SK-N-SH (cell line): ENCODE measurements around the gene C9orf50. TPM values are rescaled to one million over a fixed set of nuclear protein-coding genes. Genes with fewer than 3 reads are reported as not detected.
A peak's percentile ranks its signal among the peaks of the same experiment; 100 is the strongest.

Experiments
- CTCF ChIA-PET: fragments of 300-600, 350-600 bp; formaldehyde crosslinking; extraction: SDS; loops from one replicate; lab custom pipeline; 2021; lab: Yijun Ruan, JAX
- POLR2A ChIA-PET: fragments of 350-600 bp; sonication (Branson Sonifier 250); formaldehyde crosslinking; extraction: SDS; loops from one replicate; lab custom pipeline; 2020; ENCODE audit warnings: antibody characterized with exemption, inconsistent platforms; lab: Yijun Ruan, JAX
- DNase-seq: peaks from one replicate; pipeline ENCODE4 v3.0.0; 2012
- H2AFZ ChIP-seq: fragments of 200-600 bp; sonication (generic); 2 replicates; pipeline ENCODE4 v1.8.1; 2016; ENCODE audit warnings: antibody characterized with exemption, mild to moderate bottlenecking, low read depth
- H3F3A ChIP-seq: fragments of 200-600 bp; sonication (generic); replicated peaks from 2 replicates; pipeline ENCODE3; 2016; ENCODE audit warnings: antibody characterized with exemption, mild to moderate bottlenecking; ENCODE audit not compliant: insufficient read depth
- H3K27ac ChIP-seq, 2 experiments: fragments of 200-500 bp in 1 of 2; fragments of 200-600 bp in 1 of 2; sonication (Bioruptor generic) in 1 of 2; sonication (generic), shearing (Covaris generic) in 1 of 2; 2 replicates each; pipeline versions ENCODE4 v1.5.1 to v1.6.1; 2014 to 2016; ENCODE audit warnings: low read depth in 2 of 2, inconsistent platforms in 1 of 2, low read length in 1 of 2, mild to moderate bottlenecking in 1 of 2, mixed read lengths in 1 of 2
- H3K27me3 ChIP-seq: fragments of 200-600 bp; sonication (generic), shearing (Covaris generic); 2 replicates; pipeline ENCODE4 v1.6.1; 2016; ENCODE audit warnings: mixed run types; ENCODE audit not compliant: insufficient read depth
- H3K36me3 ChIP-seq, 2 experiments: fragments of 200-500 bp in 1 of 2; fragments of 200-600 bp in 1 of 2; sonication (Bioruptor generic) in 1 of 2; sonication (generic) in 1 of 2; replicated peaks in 1 of 2; 2 replicates each; pipeline versions ENCODE3 to v1.5.1; 2014 to 2016; ENCODE audit warnings: low read length in 1 of 2, mild to moderate bottlenecking in 1 of 2; ENCODE audit not compliant: insufficient read depth in 2 of 2, control insufficient read depth in 1 of 2
- H3K4me1 ChIP-seq, 2 experiments: fragments of 200-500 bp in 1 of 2; fragments of 200-600 bp in 1 of 2; sonication (Bioruptor generic) in 1 of 2; sonication (generic), shearing (Covaris generic) in 1 of 2; 2 replicates each; pipeline versions ENCODE4 v1.5.1 to v1.6.1; 2014 to 2016; ENCODE audit warnings: low read depth in 1 of 2, low read length in 1 of 2, mixed run types in 1 of 2; ENCODE audit not compliant: insufficient read depth in 2 of 2, control insufficient read depth in 1 of 2
- H3K4me2 ChIP-seq: fragments of 200-600 bp; sonication (generic), shearing (Covaris generic); 2 replicates; pipeline ENCODE4 v1.6.1; 2017; ENCODE audit warnings: mixed run types
- H3K4me3 ChIP-seq, 2 experiments: fragments of 200-500 bp in 1 of 2; fragments of 200-600 bp in 1 of 2; sonication (Bioruptor generic) in 1 of 2; sonication (generic), shearing (Covaris generic) in 1 of 2; 2 replicates each; pipeline versions ENCODE4 v1.5.1 to v1.8.1; 2014 to 2016; ENCODE audit warnings: low read depth in 2 of 2, inconsistent platforms in 1 of 2, low read length in 1 of 2, mild to moderate bottlenecking in 1 of 2, mixed read lengths in 1 of 2, moderate library complexity in 1 of 2
- H3K79me2 ChIP-seq: fragments of 200-600 bp; sonication (generic); 2 replicates; pipeline ENCODE4 v1.8.1; 2017; ENCODE audit warnings: mild to moderate bottlenecking; ENCODE audit not compliant: insufficient read depth
- H3K9ac ChIP-seq: fragments of 200-600 bp; sonication (generic); 2 replicates; pipeline ENCODE4 v1.6.1; 2017; ENCODE audit warnings: mixed run types
- H3K9me2 ChIP-seq: fragments of 200-600 bp; sonication (generic); 2 replicates; pipeline ENCODE4 v1.6.1; 2017; ENCODE audit warnings: mixed run types
- H3K9me3 ChIP-seq: fragments of 200-600 bp; sonication (generic); 2 replicates; pipeline ENCODE4 v1.6.1; 2017; ENCODE audit warnings: mixed run types, mild to moderate bottlenecking, moderate library complexity
- H4K20me1 ChIP-seq: fragments of 200-600 bp; sonication (generic); 2 replicates; pipeline ENCODE4 v1.6.1; 2017; ENCODE audit warnings: mild to moderate bottlenecking, mixed run types; ENCODE audit not compliant: insufficient read depth
- CHD2 ChIP-seq: fragments of 150-350 bp; IDR thresholded peaks from 2 replicates; pipeline ENCODE4 v1.6.1; 2018; ENCODE audit warnings: low read length; ENCODE audit not compliant: partially characterized antibody
- ELF1 ChIP-seq: IDR thresholded peaks from 2 replicates; pipeline ENCODE4 v1.4.0; 2012
- FOSL2 ChIP-seq: IDR thresholded peaks from 2 replicates; pipeline ENCODE4 v1.4.0; 2012; ENCODE audit warnings: low read depth, mild to moderate bottlenecking, moderate library complexity, borderline replicate concordance
- GATA2 ChIP-seq: sonication (generic); formaldehyde crosslinking; IDR thresholded peaks from 2 replicates; pipeline ENCODE4 v1.5.0; 2020; ENCODE audit warnings: mild to moderate bottlenecking, missing genetic modification reagents
- JUND ChIP-seq: IDR thresholded peaks from 2 replicates; pipeline ENCODE4 v1.4.0; 2012
- MEF2A ChIP-seq: IDR thresholded peaks from 2 replicates; pipeline ENCODE4 v1.4.0; 2012; ENCODE audit warnings: low read depth, borderline replicate concordance
- POLR2AphosphoS5 ChIP-seq: IDR thresholded peaks from 2 replicates; pipeline ENCODE4 v1.6.1; 2012; ENCODE audit warnings: low read depth, low read length
- RFX5 ChIP-seq: IDR thresholded peaks from 2 replicates; pipeline ENCODE4 v1.6.1; 2012; ENCODE audit warnings: mild to moderate bottlenecking, improper control_type of control experiment, low read length
- RXRA ChIP-seq: IDR thresholded peaks from 2 replicates; pipeline ENCODE4 v1.4.0; 2012; ENCODE audit warnings: low read depth, mild to moderate bottlenecking, borderline replicate concordance
- SMC3 ChIP-seq: IDR thresholded peaks from 2 replicates; pipeline ENCODE4 v1.6.1; 2012; ENCODE audit warnings: low read depth, low read length, improper control_type of control experiment
- TCF12 ChIP-seq: IDR thresholded peaks from 2 replicates; pipeline ENCODE4 v1.4.0; 2012
- TEAD4 ChIP-seq: IDR thresholded peaks from 2 replicates; pipeline ENCODE4 v1.4.0; 2012; ENCODE audit warnings: mild to moderate bottlenecking, borderline replicate concordance; ENCODE audit not compliant: insufficient read depth
- YY1 ChIP-seq: IDR thresholded peaks from 2 replicates; pipeline ENCODE4 v1.4.0; 2012; ENCODE audit warnings: low read depth, mild to moderate bottlenecking
- WGBS: methylation state at CpG from one replicate; pipeline ENCODE4 v1.1.6; 2017; ENCODE audit warnings: low lambda C conversion rate; 5-methylcytosine and 5-hydroxymethylcytosine counted together
- polyA plus RNA-seq, 3 experiments: library from polyadenylated mRNA; depleted of rRNA; stranded (reverse); fragments of >200 nt; gene quantifications; 2 replicates each; pipeline ENCODE4 v1.2.3, GENCODE V29; 2012
- TF ChIP-seq, protein P1 (sequence below): IDR thresholded peaks from 2 replicates; pipeline ENCODE4 v1.4.0; 2012; ENCODE audit warnings: low read depth
- TF ChIP-seq, protein P2 (sequence below): fragments of 150-350 bp; IDR thresholded peaks from 2 replicates; pipeline ENCODE4 v1.6.1; 2017; ENCODE audit warnings: antibody characterized with exemption, low read length, low read depth, borderline replicate concordance
- TF ChIP-seq, protein P3 (sequence below): fragments of 200-600 bp; sonication (generic); IDR thresholded peaks from 2 replicates; pipeline ENCODE4 v1.6.1; 2017; ENCODE audit warnings: antibody characterized with exemption, mild to moderate bottlenecking, moderate library complexity
- TF ChIP-seq, protein P4 (sequence below): IDR thresholded peaks from 2 replicates; pipeline ENCODE4 v1.6.1; 2012; ENCODE audit warnings: mild to moderate bottlenecking, low read depth, low read length, moderate library complexity

The C9orf50 gene
- polyA plus RNA-seq, 1 of the 3 experiments (the other 2 are of a cell fraction), result 0.30 TPM

DNA sequence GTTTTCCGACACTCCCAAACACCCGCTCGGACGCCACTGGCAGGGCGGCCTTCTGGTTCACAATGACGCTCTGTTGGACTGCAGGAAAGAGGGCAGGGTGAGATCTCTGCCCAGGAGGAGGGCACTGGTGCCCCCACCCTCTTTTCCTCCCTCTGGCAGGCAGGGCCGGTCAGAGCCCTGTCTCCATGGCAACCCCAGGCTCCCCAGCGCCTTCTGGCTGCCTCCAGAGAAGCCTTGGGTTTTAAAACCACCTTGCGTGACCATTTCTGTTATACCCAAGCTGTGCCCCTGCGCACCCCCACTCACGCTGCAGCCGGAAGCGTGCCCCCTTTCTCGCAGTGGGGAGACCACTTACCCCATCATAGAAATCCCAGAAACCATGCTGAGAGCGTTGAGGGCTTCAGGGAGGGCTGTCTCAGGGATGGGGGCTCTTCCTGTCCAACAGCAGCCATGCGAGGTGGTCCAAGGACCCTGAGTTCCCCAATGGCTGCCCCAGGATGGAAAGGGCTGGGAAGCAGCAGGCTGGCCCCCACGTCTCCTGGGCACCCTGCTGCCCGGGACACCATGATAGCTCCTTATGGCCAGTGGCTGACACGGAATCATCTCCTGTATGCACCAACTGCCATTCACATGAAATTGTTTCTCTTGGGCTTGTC, 7.3 kb downstream of the C9orf50 start:
- no peak overlapping the region for H3K4me3 ChIP-seq
- TF ChIP-seq, protein P1, sequence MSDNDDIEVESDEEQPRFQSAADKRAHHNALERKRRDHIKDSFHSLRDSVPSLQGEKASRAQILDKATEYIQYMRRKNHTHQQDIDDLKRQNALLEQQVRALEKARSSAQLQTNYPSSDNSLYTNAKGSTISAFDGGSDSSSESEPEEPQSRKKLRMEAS, result no peak
- TF ChIP-seq FOSL2 (no peak), GATA2 (CRISPR knock-in tag) (no peak), TCF12 (no peak), YY1 (no peak), TEAD4 (no peak), POLR2AphosphoS5 (no peak), ELF1 (no peak), RFX5 (no peak), RXRA (no peak), SMC3 (no peak), JUND (no peak), MEF2A (no peak), CHD2 (no peak)
- TF ChIP-seq, protein P2, sequence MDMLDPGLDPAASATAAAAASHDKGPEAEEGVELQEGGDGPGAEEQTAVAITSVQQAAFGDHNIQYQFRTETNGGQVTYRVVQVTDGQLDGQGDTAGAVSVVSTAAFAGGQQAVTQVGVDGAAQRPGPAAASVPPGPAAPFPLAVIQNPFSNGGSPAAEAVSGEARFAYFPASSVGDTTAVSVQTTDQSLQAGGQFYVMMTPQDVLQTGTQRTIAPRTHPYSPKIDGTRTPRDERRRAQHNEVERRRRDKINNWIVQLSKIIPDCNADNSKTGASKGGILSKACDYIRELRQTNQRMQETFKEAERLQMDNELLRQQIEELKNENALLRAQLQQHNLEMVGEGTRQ, result no peak
- TF ChIP-seq, protein P3, sequence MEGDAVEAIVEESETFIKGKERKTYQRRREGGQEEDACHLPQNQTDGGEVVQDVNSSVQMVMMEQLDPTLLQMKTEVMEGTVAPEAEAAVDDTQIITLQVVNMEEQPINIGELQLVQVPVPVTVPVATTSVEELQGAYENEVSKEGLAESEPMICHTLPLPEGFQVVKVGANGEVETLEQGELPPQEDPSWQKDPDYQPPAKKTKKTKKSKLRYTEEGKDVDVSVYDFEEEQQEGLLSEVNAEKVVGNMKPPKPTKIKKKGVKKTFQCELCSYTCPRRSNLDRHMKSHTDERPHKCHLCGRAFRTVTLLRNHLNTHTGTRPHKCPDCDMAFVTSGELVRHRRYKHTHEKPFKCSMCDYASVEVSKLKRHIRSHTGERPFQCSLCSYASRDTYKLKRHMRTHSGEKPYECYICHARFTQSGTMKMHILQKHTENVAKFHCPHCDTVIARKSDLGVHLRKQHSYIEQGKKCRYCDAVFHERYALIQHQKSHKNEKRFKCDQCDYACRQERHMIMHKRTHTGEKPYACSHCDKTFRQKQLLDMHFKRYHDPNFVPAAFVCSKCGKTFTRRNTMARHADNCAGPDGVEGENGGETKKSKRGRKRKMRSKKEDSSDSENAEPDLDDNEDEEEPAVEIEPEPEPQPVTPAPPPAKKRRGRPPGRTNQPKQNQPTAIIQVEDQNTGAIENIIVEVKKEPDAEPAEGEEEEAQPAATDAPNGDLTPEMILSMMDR, result no peak
- TF ChIP-seq, protein P4, sequence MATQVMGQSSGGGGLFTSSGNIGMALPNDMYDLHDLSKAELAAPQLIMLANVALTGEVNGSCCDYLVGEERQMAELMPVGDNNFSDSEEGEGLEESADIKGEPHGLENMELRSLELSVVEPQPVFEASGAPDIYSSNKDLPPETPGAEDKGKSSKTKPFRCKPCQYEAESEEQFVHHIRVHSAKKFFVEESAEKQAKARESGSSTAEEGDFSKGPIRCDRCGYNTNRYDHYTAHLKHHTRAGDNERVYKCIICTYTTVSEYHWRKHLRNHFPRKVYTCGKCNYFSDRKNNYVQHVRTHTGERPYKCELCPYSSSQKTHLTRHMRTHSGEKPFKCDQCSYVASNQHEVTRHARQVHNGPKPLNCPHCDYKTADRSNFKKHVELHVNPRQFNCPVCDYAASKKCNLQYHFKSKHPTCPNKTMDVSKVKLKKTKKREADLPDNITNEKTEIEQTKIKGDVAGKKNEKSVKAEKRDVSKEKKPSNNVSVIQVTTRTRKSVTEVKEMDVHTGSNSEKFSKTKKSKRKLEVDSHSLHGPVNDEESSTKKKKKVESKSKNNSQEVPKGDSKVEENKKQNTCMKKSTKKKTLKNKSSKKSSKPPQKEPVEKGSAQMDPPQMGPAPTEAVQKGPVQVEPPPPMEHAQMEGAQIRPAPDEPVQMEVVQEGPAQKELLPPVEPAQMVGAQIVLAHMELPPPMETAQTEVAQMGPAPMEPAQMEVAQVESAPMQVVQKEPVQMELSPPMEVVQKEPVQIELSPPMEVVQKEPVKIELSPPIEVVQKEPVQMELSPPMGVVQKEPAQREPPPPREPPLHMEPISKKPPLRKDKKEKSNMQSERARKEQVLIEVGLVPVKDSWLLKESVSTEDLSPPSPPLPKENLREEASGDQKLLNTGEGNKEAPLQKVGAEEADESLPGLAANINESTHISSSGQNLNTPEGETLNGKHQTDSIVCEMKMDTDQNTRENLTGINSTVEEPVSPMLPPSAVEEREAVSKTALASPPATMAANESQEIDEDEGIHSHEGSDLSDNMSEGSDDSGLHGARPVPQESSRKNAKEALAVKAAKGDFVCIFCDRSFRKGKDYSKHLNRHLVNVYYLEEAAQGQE, result no peak
- TF ChIP-seq, all 33 proteins: peak for 0
- Histone ChIP-seq H2AFZ (no peak overlapping the region), H4K20me1 (no peaks in the 10 kb centered on the region), H3K79me2 (no peaks in the 10 kb centered on the region), H3K9me2 (no peaks in the 10 kb centered on the region), H3K27me3 (no peaks in the 10 kb centered on the region), H3K9me3 (no peaks in the 10 kb centered on the region), H3K4me1 (peaks cover 4 to 16% of the 10 kb centered on the region in 2 experiments; a peak in 2 of 4 replicates), H3K4me2 (no peak overlapping the region), H3K36me3 (no peaks in the 10 kb centered on the region), H3K27ac (no peak overlapping the region), H3K9ac (no peak overlapping the region), H3F3A (no peaks in the 10 kb centered on the region)
- DNase-seq, result peak; percentile 75
- WGBS, result 82% methylated on average over 12 of the region's 19 CpGs
- POLR2A ChIA-PET, result no interaction called here
- CTCF ChIA-PET, result interaction anchor here (0.9 to 15.6 kb wide), 10 partner anchors 9 to 482 kb away, joined by 3 to 235 read pairs (median 4); partner anchors contain the start of genes C9orf50 and IER5L
